OCI-LY1 (cell line): Measurements from ENCODE around the gene SELENBP1.

Experiments
- H2AFZ ChIP-seq: fragments of 200-600 bp; sonication (generic), shearing (Covaris generic); 2 replicates; pipeline ENCODE4 v1.6.0; 2014; ENCODE audit warnings: antibody characterized with exemption, mild to moderate bottlenecking, low read length
- H3F3A ChIP-seq: fragments of 200-600 bp; sonication (generic), shearing (Covaris generic); 2 replicates; pipeline ENCODE4 v1.6.0; 2014; ENCODE audit warnings: mild to moderate bottlenecking, antibody characterized with exemption, low read length, moderate library complexity; ENCODE audit not compliant: insufficient read depth
- H3K27ac ChIP-seq: fragments of 200-600 bp; sonication (generic); 2 replicates; pipeline ENCODE4 v1.5.1; 2014; ENCODE audit warnings: low read length, mixed run types, mild to moderate bottlenecking, low read depth; ENCODE audit not compliant: poor library complexity, severe bottlenecking
- H3K27me3 ChIP-seq: fragments of 200-600 bp; sonication (generic); 2 replicates; pipeline ENCODE4 v1.6.0; 2014; ENCODE audit warnings: antibody characterized with exemption, mild to moderate bottlenecking, low read length, moderate library complexity; ENCODE audit not compliant: insufficient read depth
- H3K36me3 ChIP-seq: fragments of 200-600 bp; sonication (generic); 2 replicates; pipeline ENCODE4 v1.6.1; 2014; ENCODE audit warnings: mild to moderate bottlenecking, antibody characterized with exemption, low read length, moderate library complexity, mixed read lengths; ENCODE audit not compliant: insufficient read depth
- H3K4me1 ChIP-seq: fragments of 200-600 bp; sonication (generic); 2 replicates; pipeline ENCODE4 v1.5.1; 2014; ENCODE audit warnings: mild to moderate bottlenecking, low read length, moderate library complexity; ENCODE audit not compliant: insufficient read depth, severe bottlenecking
- H3K4me2 ChIP-seq: fragments of 200-600 bp; sonication (generic), shearing (Covaris generic); 2 replicates; pipeline ENCODE4 v1.6.1; 2014; ENCODE audit warnings: low read length
- H3K4me3 ChIP-seq: fragments of 200-600 bp; sonication (generic); 2 replicates; pipeline ENCODE4 v1.5.1; 2014; ENCODE audit warnings: low read length, low read depth, mild to moderate bottlenecking, mixed read lengths; ENCODE audit not compliant: poor library complexity, severe bottlenecking
- H3K79me2 ChIP-seq: fragments of 200-600 bp; shearing (Covaris generic); 2 replicates; pipeline ENCODE4 v1.6.1; 2016; ENCODE audit warnings: mixed run types, low read length, mixed read lengths; ENCODE audit not compliant: insufficient read depth
- H3K9ac ChIP-seq: fragments of 200-600 bp; sonication (generic), shearing (Covaris generic); 2 replicates; pipeline ENCODE4 v1.6.1; 2014; ENCODE audit warnings: mild to moderate bottlenecking, low read length, mixed read lengths
- H3K9me2 ChIP-seq: fragments of 200-600 bp; sonication (generic), shearing (Covaris generic); 2 replicates; pipeline ENCODE4 v1.6.1; 2014; ENCODE audit warnings: low read depth, mild to moderate bottlenecking, low read length, mixed read lengths
- H3K9me3 ChIP-seq: fragments of 200-600 bp; shearing (Covaris generic); 2 replicates; pipeline ENCODE4 v1.6.1; 2014; ENCODE audit warnings: low read length, mixed read lengths
- H4K20me1 ChIP-seq: fragments of 200-600 bp; sonication (generic), shearing (Covaris generic); 2 replicates; pipeline ENCODE4 v1.6.0; 2016; ENCODE audit warnings: mild to moderate bottlenecking, low read length; ENCODE audit not compliant: insufficient read depth
- EZH2 ChIP-seq: fragments of 200-600 bp; sonication (generic), shearing (Covaris generic); IDR thresholded peaks from 2 replicates; pipeline ENCODE4 v1.8.0; 2017; ENCODE audit warnings: borderline replicate concordance, mixed run types, mild to moderate bottlenecking, antibody characterized with exemption, low read length, moderate library complexity, mixed read lengths
- TF ChIP-seq, protein P1 (sequence below): fragments of 200-600 bp; sonication (generic), shearing (Covaris generic); IDR thresholded peaks from 2 replicates; pipeline ENCODE4 v1.5.1; 2017; ENCODE audit warnings: mild to moderate bottlenecking, antibody characterized with exemption, low read length, moderate library complexity, mixed read lengths

SELENBP1 gene

DNA sequence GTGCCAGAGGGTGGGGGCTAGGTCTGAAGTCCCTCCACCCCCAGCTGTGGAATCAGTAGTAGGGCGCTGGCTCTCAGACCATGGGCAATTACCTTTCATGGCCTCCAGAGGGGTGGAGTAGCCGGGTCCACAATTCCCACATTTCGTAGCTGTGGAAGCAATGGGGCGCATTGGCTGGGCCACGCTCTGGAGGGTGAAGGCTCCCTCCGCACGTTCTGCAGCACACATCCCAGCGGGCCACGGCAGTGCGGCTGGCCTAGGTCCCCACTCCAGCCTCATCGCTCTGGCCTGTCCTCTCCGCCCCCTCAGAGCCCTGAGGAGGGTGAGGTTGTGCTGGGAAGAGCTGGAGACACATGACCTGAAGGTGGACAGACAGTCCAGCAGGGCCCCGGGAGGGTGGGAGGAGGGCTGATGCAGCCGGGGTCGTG is 2.9 kb downstream of the SELENBP1 start:
- no peaks in the 10 kb centered on the region for H3K36me3 ChIP-seq
- no peaks in the 10 kb centered on the region for H3K27me3 ChIP-seq
- no peak overlapping the region for H3K4me3 ChIP-seq
- H3K27ac ChIP-seq: no peak overlapping the region
- no peaks in the 10 kb centered on the region for H4K20me1 ChIP-seq
- no peaks in the 10 kb centered on the region for H3K4me1 ChIP-seq
- H2AFZ ChIP-seq: no peak overlapping the region
- H3K9me3 ChIP-seq: no peaks in the 10 kb centered on the region
- no peaks in the 10 kb centered on the region for H3K9me2 ChIP-seq
- no peak overlapping the region for H3K4me2 ChIP-seq
- H3F3A ChIP-seq: no peaks in the 10 kb centered on the region
- H3K9ac ChIP-seq: no peak overlapping the region
- no peak for TF ChIP-seq EZH2
- TF ChIP-seq, protein P1, sequence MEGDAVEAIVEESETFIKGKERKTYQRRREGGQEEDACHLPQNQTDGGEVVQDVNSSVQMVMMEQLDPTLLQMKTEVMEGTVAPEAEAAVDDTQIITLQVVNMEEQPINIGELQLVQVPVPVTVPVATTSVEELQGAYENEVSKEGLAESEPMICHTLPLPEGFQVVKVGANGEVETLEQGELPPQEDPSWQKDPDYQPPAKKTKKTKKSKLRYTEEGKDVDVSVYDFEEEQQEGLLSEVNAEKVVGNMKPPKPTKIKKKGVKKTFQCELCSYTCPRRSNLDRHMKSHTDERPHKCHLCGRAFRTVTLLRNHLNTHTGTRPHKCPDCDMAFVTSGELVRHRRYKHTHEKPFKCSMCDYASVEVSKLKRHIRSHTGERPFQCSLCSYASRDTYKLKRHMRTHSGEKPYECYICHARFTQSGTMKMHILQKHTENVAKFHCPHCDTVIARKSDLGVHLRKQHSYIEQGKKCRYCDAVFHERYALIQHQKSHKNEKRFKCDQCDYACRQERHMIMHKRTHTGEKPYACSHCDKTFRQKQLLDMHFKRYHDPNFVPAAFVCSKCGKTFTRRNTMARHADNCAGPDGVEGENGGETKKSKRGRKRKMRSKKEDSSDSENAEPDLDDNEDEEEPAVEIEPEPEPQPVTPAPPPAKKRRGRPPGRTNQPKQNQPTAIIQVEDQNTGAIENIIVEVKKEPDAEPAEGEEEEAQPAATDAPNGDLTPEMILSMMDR: no peak
- H3K79me2 ChIP-seq: no peaks in the 10 kb centered on the region

DNA sequence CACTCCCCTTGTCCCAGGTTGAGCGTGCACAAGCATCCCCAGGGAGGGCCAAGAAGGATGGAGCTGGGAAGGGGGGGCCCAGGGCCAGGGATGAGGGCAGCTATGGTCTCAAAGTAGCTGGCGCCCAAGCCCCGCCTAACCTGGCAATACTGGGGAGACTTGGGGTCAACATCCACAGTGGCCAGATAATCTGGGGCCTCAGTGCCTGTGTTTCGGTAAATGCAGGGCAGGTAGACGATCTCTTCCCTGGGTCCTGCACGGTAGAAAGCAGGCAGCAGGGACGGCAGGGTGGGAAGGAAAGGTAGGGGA is 3.2 kb downstream of the SELENBP1 start:
- no peaks in the 10 kb centered on the region for H3K79me2 ChIP-seq
- no peak for TF ChIP-seq EZH2
- TF ChIP-seq, protein P1: no peak
- no peak overlapping the region for H3K9ac ChIP-seq
- no peaks in the 10 kb centered on the region for H3K9me3 ChIP-seq
- no peak overlapping the region for H3K4me3 ChIP-seq
- H3K4me2 ChIP-seq: no peak overlapping the region
- H3K4me1 ChIP-seq: no peaks in the 10 kb centered on the region
- H3K27me3 ChIP-seq: no peaks in the 10 kb centered on the region
- no peaks in the 10 kb centered on the region for H3F3A ChIP-seq
- H3K36me3 ChIP-seq: no peaks in the 10 kb centered on the region
- H3K9me2 ChIP-seq: no peaks in the 10 kb centered on the region
- H2AFZ ChIP-seq: no peak overlapping the region
- H3K27ac ChIP-seq: no peak overlapping the region
- no peaks in the 10 kb centered on the region for H4K20me1 ChIP-seq

DNA sequence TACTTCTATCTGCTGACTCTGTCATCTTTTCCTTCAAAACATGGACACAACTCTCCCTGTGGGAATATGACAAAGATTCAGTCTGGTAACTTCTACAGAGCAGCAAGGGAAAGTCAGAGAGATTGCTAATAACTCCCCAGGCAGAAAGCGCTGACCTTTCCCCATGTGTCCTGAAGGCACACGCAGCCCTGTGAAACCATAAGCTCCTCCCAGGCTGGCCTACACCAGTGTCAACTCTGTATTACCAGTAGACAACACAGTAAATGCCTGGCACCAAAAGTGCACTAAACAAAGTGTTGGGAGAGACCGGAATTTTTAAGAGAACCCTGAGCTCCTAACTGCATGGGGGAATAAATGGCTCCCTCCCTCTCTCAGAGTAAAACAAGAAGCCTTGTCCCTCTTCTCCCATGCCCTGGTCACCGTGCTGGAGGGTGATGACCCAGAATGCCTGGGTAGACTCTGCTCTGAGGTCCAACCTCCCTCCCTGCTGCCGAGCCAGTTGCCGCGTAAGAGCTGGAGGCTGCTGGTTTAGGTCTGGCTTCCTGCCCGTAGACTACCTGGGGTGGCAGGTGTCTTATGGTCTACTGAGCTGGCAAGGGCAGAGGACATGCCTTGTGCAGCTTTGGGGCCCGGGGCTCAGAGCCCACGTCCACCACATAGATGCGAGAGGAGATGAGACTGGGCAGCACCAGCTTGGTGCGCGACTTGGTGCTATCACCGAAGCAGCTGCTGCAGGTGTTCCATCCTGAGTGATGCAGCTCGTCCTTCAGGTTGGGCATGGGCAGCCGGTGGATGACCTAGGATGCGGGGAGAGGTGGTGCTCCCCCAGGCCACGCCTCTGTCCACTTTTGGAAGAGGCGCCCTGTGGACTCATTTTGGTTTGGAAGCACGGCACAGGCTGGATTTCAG is 3.9 kb downstream of the SELENBP1 start:
- no peak overlapping the region for H2AFZ ChIP-seq
- H3K4me1 ChIP-seq: no peaks in the 10 kb centered on the region
- TF ChIP-seq, protein P1: no peak
- no peak for TF ChIP-seq EZH2
- no peak overlapping the region for H3K4me2 ChIP-seq
- no peak overlapping the region for H3K9ac ChIP-seq
- no peaks in the 10 kb centered on the region for H3K9me3 ChIP-seq
- no peaks in the 10 kb centered on the region for H3K36me3 ChIP-seq
- H3K4me3 ChIP-seq: no peak overlapping the region
- no peaks in the 10 kb centered on the region for H4K20me1 ChIP-seq
- H3K9me2 ChIP-seq: no peaks in the 10 kb centered on the region
- H3K27ac ChIP-seq: no peak overlapping the region
- H3F3A ChIP-seq: no peaks in the 10 kb centered on the region
- no peaks in the 10 kb centered on the region for H3K79me2 ChIP-seq
- no peaks in the 10 kb centered on the region for H3K27me3 ChIP-seq
